Measurements from ENCODE around the gene CAMSAP1.
"Not testable (repeated sequence)": the region's sequence is repeated elsewhere in the genome, so short reads cannot be mapped to it uniquely, and the experiment has no call there.

CAMSAP1 gene

DNA sequence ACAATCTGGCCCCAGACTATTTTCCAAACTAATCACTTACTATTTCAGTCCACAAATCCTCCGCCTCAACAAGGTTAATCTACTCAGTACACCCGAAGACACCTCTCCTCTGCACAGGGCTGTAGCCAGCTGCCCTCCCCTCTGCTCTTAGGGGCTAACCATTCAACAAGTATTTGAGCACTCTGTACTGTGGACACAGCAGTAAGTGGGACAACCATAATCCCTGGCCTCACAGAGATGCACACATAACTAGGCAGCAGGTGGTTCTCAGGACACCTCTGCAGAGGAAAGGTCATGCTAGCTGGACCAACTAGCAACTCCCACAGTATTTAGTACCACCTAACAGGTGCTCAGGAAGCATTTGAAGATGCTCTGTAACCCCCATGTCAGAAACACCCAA, 5.5 kb downstream of the CAMSAP1 start:
- H3K27me3 ChIP-seq = no peaks in the 10 kb centered on the region
- no peak for TF ChIP-seq Cebpa-rat (IDR thresholded peaks at IDR 0.05)
- H3K36me3 ChIP-seq = peaks cover 7 to 63% (median 33%) of the 10 kb centered on the region in 11 experiments; a peak in 18 of 22 replicates
- peaks cover 96 to 99% (median 98%) of the 10 kb centered on the region in 11 experiments for H4K20me1 ChIP-seq
- peaks cover 0 to 47% (median 7%) of the 10 kb centered on the region in 11 experiments; a peak in 9 of 22 replicates for H3K9me3 ChIP-seq (replicated peaks in 1 of 11)
- no peak overlapping the region for H3K4me3 ChIP-seq
- peaks cover 51 to 60% (median 54%) of the 10 kb centered on the region in 10 experiments for H3K4me1 ChIP-seq
- H3K4me2 ChIP-seq = no peak overlapping the region
- H3K9ac ChIP-seq = no peak overlapping the region
- no peak overlapping the region for H3K27ac ChIP-seq

DNA sequence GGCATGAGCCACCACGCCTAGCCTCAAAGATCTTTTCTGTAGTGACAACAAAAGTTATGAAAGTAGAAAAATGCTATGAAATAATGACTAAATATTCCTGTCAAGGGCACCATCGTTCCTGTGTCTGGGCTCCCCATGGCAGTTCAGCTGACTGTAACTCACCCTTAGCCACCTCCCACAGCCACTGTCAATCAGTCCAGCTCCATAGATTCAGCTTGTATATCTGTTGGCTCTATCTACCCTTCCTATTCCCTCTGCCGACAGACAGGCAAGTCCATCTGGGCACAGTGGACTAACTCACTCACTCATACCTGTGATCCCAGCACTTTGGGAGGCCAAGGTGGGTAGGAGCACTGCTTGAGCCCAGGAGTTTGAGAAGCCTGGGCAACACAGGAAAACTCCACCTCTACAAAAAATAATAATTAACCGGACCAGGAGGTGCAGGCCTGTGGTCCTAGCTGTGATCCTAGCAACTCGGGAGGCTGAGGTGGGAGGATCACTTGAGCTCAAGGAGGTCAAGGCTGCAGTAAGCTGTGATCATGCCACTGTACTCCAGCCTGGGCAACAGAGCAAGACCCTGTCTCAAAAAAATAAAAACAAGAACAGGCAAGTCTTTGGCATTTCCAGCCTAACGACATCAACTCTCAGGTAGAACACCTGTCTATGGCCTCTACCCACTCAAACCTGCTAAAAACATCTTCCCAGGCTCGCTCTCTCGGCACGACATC, 6.2 kb downstream of the CAMSAP1 start:
- no peak for TF ChIP-seq Cebpa-rat (IDR thresholded peaks at IDR 0.05)
- Histone ChIP-seq H3K36me3 (peaks cover 7 to 63% (median 33%) of the 10 kb centered on the region in 11 experiments; a peak in 18 of 22 replicates), H3K4me2 (no peak overlapping the region), H3K4me1 (peaks cover 56 to 66% (median 59%) of the 10 kb centered on the region in 10 experiments), H3K4me3 (no peak overlapping the region), H4K20me1 (peaks cover 99 to 100% (median 100%) of the 10 kb centered on the region in 11 experiments), H3K27me3 (no peaks in the 10 kb centered on the region), H3K9ac (no peak overlapping the region), H3K27ac (no peak overlapping the region), H3K9me3 (replicated peaks in 1 of 11) (peaks cover 0 to 47% (median 7%) of the 10 kb centered on the region in 11 experiments; a peak in 9 of 22 replicates)

DNA sequence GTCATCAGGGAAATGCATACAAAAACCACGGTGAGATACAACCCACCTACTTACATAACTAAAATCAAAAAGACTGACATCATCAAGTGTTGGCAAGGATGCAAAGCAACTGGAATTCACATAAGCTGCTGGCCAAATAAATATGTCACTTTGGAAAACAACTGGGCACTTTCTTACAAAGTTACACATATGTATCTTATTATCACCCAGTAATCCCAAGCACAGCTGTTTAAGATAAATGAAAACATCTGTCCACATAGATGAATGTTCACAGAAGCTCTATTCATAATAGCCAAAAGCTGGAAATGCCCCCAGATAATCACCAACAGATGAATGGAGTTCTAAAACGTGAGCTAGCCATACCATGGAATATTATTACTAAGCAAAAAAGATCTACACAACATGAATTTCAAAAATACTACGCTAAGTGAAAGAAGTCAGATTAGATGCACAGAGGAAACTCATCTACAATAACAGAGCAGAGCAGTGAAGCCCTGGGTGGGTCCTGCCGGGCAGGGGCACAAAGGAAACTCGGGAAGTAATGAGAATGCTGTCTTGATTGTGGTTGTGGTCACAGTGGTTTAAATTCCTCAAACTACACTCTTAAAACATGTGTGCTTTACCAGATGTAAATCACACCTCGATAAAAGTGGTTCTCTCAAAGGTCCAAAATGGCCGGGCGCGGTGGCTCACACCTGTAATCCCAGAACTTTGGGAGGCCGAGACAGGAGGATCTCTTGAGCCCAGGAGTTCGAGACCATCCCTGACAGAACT, 8.5 kb downstream of the CAMSAP1 start:
- peaks cover 85 to 100% (median 100%) of the 10 kb centered on the region in 11 experiments for H4K20me1 ChIP-seq
- no peak overlapping the region for H3K27ac ChIP-seq
- peaks cover 0 to 53% (median 15%) of the 10 kb centered on the region in 11 experiments; a peak in 14 of 22 replicates for H3K9me3 ChIP-seq (replicated peaks in 1 of 11)
- H3K36me3 ChIP-seq = peaks cover 7 to 52% (median 27%) of the 10 kb centered on the region in 11 experiments; a peak in 18 of 22 replicates
- no peak overlapping the region for H3K9ac ChIP-seq
- no peak overlapping the region for H3K4me3 ChIP-seq
- no peak for TF ChIP-seq Cebpa-rat (IDR thresholded peaks at IDR 0.05)
- peak overlapping the region; percentile 42 to 70 (median 56) for H3K4me2 ChIP-seq
- peaks cover 35 to 60% (median 45%) of the 10 kb centered on the region in 10 experiments for H3K4me1 ChIP-seq
- H3K27me3 ChIP-seq = no peaks in the 10 kb centered on the region

DNA sequence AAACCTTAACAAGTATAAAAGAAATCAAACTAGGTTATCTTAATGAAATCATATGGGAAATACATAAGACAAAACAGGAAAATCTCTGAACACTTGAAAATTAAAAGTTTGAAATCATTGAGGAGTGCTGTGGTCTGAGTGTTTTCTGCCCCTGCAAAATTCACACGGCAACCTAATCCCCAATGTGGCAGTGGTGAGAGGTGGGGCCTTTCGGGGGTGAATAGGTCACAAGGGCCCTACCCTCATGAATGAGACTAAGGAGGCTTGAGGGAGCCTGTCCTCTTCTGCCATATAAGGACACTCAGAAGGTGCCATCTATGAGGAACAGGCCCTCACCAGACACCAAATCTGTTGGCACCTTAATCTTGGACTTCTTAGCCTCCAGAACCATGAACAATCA, 10.7 kb downstream of the CAMSAP1 start:
- Histone ChIP-seq H4K20me1 (peaks cover 85 to 100% (median 100%) of the 10 kb centered on the region in 11 experiments), H3K4me3 (no peak overlapping the region), H3K36me3 (peaks cover 4 to 30% (median 12%) of the 10 kb centered on the region in 11 experiments; a peak in 15 of 22 replicates), H3K27ac (no peak overlapping the region), H3K4me2 (peak overlapping the region in 6 of 11 experiments; percentile 1 to 39 (median 19); a peak in 5 of 22 replicates), H3K4me1 (peaks cover 29 to 63% (median 51%) of the 10 kb centered on the region in 10 experiments), H3K9me3 (replicated peaks in 1 of 11) (peaks cover 0 to 40% (median 14%) of the 10 kb centered on the region in 11 experiments; a peak in 13 of 22 replicates), H3K27me3 (no peaks in the 10 kb centered on the region), H3K9ac (no peak overlapping the region)
- no peak for TF ChIP-seq Cebpa-rat (IDR thresholded peaks at IDR 0.05)

GRCh38 chr9:135896205-135896604, 11.1 kb downstream of the CAMSAP1 start:
- TF ChIP-seq Cebpa-rat (IDR thresholded peaks at IDR 0.05) = no peak
- Histone ChIP-seq H3K4me1 (peaks cover 34 to 67% (median 55%) of the 10 kb centered on the region in 10 experiments), H4K20me1 (peaks cover 85 to 100% (median 100%) of the 10 kb centered on the region in 11 experiments)

GRCh38 chr9:135895202-135895848, 12.0 kb downstream of the CAMSAP1 start:
- Histone ChIP-seq H3K36me3 (peaks cover 4 to 20% (median 10%) of the 10 kb centered on the region in 11 experiments; a peak in 13 of 22 replicates), H3K27ac (no peak overlapping the region), H3K9ac (no peak overlapping the region), H3K9me3 (replicated peaks in 1 of 11) (peaks cover 0 to 34% (median 12%) of the 10 kb centered on the region in 11 experiments; a peak in 13 of 22 replicates), H3K27me3 (no peaks in the 10 kb centered on the region), H3K4me2 (peak overlapping the region in 1 of 11 experiments; percentile 34; a peak in 2 of 22 replicates), H3K4me1 (peaks cover 42 to 76% (median 64%) of the 10 kb centered on the region in 10 experiments), H3K4me3 (no peak overlapping the region), H4K20me1 (peaks cover 85 to 100% (median 100%) of the 10 kb centered on the region in 11 experiments)
- TF ChIP-seq Cebpa-rat (IDR thresholded peaks at IDR 0.05) = no peak

More at GRCh38 chr9:135896205-135896604, 11.1 kb downstream of the CAMSAP1 start:
- H3K4me2 ChIP-seq = peak overlapping the region in 5 of 11 experiments; percentile 1 to 39 (median 28); a peak in 4 of 22 replicates
- H3K36me3 ChIP-seq = peaks cover 4 to 27% (median 10%) of the 10 kb centered on the region in 11 experiments; a peak in 15 of 22 replicates
- no peak overlapping the region for H3K4me3 ChIP-seq
- H3K27ac ChIP-seq = no peak overlapping the region
- no peak overlapping the region for H3K9ac ChIP-seq
- H3K9me3 ChIP-seq (replicated peaks in 1 of 11) = peaks cover 0 to 36% (median 12%) of the 10 kb centered on the region in 11 experiments; a peak in 13 of 22 replicates
- H3K27me3 ChIP-seq = no peaks in the 10 kb centered on the region

- Histone ChIP-seq H4K20me1 (peaks cover 85 to 100% (median 100%) of the 10 kb centered on the region in 11 experiments), H3K4me3 (no peak overlapping the region), H3K4me1 (peaks cover 47 to 79% (median 69%) of the 10 kb centered on the region in 10 experiments), H3K9me3 (replicated peaks in 1 of 11) (peaks cover 0 to 22% (median 8%) of the 10 kb centered on the region in 11 experiments; a peak in 12 of 22 replicates), H3K27me3 (no peaks in the 10 kb centered on the region), H3K27ac (no peak overlapping the region), H3K9ac (no peak overlapping the region), H3K36me3 (peaks cover under 1 to 12% (median 8%) of the 10 kb centered on the region in 11 experiments; a peak in 13 of 22 replicates), H3K4me2 (no peak overlapping the region)
- no peak for TF ChIP-seq Cebpa-rat (IDR thresholded peaks at IDR 0.05)
Measured at GRCh38 chr9:135893104-135893503, 14.2 kb downstream of the CAMSAP1 start.

DNA sequence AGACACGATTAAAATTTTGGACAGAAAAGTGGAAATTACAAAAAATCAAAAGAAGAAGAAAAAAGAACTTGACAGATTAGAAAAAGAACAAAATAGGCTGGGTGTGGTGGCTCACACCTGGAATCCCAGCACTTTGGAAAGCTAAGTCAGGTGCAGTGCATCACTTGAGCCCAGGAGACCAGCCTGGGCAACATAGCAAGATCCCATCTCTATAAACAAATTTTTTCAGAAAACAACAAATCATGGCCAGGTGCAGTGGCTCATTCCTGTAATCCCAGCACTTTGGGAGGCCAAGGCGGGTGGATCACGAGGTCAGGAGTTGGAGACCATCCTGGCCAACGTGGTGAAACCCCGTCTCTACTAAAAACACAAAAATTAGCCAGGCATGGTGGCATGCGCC, 15.0 kb downstream of the CAMSAP1 start:
- H3K36me3 ChIP-seq, H3K9ac ChIP-seq, H3K27ac ChIP-seq, H3K27me3 ChIP-seq, H3K4me3 ChIP-seq: not testable (repeated sequence)
- Histone ChIP-seq H3K4me1 (peaks cover 55 to 84% (median 76%) of the 10 kb centered on the region in 10 experiments), H3K9me3 (replicated peaks in 1 of 11) (peaks cover 0 to 16% (median 8%) of the 10 kb centered on the region in 11 experiments; a peak in 10 of 22 replicates), H3K4me2 (peak overlapping the region in 3 of 11 experiments; percentile 94 to 100 (median 98); a peak in 2 of 22 replicates), H4K20me1 (peaks cover 85 to 100% (median 100%) of the 10 kb centered on the region in 11 experiments)
